H4 (cell line): ENCODE results near the gene TUT1. TPM values are rescaled to one million over a fixed set of nuclear protein-coding genes. Genes with fewer than 3 reads are reported as not detected.

Source experiments
- DNase-seq: peaks from one replicate; pipeline ENCODE4 v3.0.0-alpha.2; 2015; ENCODE audit warnings: low spot score
- total RNA-seq: library from RNA; depleted of rRNA; stranded (reverse); fragments of >200 nt; shearing (Covaris generic); gene quantifications from 2 replicates; pipeline ENCODE4 v1.2.3, GENCODE V29; 2014; rRNA removed

TUT1 gene
- total RNA-seq, 1 experiment from 2014 or later = 2.3 TPM

- DNase-seq = no peak
These were observed 49.1 kb downstream of the TUT1 start for GRCh38 chr11:62542111-62542745.

DNA sequence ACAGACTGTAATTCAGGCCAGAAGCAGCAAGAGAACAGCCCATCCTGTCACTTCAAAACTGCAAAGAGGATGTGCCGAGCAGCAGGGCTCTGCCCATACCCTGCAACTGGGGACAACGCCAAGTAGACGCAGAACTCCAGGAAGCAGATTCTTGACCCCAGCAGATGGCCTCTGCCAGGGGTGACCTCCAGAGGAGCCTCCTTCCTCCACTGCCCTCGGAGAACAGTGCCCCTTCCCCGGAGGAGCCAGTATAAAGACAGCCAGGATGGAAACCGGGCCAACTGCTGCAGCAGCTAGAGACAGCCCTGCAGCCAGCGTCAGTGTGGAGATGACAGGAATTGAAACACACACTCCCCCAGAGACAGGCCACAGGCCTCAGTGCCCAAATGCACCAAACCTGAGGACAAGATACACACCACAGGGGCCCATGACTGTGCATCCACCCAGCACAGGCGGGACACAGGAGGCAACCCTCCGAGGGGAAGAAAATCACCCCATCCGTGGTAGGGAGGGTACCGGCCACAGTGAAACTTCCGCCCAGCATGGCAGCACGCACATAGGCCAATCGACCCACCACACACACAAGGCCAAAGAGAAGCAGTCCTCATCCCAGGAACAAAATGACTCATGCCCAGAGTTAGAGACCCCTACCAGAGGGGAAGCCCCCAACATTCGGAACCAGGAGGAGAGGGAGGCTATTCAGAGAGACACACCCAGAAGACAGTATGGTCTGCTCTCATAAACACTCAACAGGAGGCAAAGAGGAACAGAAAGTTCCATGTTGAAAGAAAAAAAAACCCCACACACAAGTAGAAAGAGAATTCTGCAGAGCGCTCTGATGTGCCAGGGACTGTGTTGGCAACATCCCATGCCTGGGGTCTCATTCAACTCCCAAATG, 50.3 kb downstream of the TUT1 start:
- DNase-seq = no peak

- DNase-seq = peak; percentile 88
These were observed 51.9 kb downstream of the TUT1 start for GRCh38 chr11:62539238-62539925.

DNA sequence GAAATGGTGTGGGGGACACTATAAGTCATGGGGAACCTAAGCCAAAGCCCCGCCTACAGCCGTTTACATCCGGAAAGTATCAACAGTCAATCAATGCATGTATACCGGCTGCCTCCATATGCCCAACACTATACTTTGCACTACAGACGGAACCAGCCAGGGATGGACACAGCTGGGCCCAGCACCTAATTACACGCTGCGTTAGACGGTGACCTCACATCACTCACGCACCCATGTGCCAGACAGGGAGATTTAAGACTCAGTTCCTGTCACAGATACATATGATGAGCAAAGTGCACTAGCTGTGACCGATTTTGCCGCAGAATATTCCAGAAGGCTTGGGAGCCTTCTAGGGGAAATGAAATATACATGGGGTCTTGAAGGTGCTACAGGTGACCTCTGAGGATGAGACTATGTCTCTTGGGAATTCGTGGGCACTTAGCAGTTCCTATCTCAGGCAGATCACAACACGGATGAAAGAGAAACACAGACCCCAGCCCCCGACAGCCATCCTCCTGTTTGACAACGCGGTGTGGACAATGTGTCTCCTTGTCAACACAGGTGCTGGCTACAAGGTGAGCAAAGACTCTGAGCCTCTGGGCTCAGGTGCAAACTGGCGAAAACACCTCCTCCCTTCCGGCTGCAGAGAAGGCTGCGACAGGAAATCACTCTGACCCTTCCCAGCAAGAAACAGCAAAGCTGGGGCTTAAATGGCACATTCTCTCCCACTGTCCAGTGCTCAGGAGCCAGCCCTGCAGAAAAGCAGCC, 52.7 kb downstream of the TUT1 start:
- no peak for DNase-seq

DNA sequence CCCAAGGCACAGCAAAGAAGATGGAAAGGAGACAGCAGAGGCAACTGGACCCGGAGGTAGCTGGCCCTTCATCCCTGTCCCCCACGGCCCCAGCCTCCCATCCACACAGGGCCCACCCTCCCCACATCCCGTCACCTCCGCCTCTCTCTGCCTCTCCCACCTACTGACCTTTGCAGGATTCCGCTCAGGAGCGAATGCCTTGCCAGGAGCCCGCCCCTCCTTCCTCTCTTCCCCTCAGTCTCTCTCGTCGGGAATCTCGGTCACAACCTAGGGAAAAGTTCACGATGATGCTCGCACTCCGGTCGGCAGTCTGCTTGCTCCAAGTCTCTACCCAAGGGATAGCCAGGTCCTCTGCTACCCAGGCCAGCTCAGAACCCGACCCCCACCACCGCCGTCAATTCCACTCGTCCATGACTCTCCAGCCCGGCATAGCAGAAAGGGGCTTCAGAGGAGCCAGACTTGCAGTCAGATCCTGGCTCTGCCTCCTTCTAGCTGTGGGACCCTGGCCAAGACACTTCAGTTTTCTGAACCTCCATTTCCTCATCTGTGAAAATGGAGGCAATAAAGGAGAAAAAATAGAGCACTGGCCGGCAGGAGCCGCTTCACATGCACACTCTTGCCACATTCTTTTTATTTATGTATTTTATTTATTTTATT, 54.9 kb downstream of the TUT1 start:
- DNase-seq = no peak

DNA sequence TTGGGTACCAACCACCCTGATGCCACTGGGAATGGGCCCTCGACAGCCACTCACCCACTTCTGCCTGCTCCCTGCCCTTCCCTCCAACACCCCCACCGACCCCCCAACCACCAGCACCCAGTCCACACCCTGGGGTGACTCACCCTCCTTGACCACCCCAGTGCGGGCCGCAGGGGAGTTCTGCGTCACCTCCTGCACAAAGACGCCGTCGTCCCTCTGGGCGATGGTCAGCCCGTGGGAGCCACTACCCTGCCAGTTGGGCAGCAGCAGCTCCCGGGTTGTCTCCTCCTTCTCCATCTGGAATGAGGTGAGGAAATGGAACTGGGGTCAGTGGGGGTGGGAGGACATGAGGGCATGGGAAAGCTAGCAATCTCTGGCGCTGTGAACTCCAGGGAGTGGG, 55.5 kb downstream of the TUT1 start:
- DNase-seq = no peak

GRCh38 chr11:62534779-62535545, 56.4 kb downstream of the TUT1 start:
- no peak for DNase-seq

- no peak for DNase-seq
These were observed 59.2 kb downstream of the TUT1 start for GRCh38 chr11:62532096-62532495.

Other genes starting within 250 kb of the TUT1 start
- gene SCGB1A1, start 172.5 kb downstream of the TUT1 start, total RNA-seq = not detected in 2 replicates
- gene AHNAK, start 44.7 kb downstream of the TUT1 start, total RNA-seq = 47.0 and 60.1 TPM in 2 replicates
- gene EEF1G, start 17.6 kb downstream of the TUT1 start, total RNA-seq = 1,742 and 1,908 TPM in 2 replicates
- gene MTA2, start 10.3 kb upstream of the TUT1 start, total RNA-seq = 96.1 and 108 TPM in 2 replicates
- 10.1 and 13.8 TPM in 2 replicates for gene EML3, start 21.3 kb upstream of the TUT1 start, total RNA-seq
- 4.2 and 11.4 TPM in 2 replicates for gene ROM1, start 21.7 kb upstream of the TUT1 start, total RNA-seq
- gene B3GAT3, start 30.5 kb upstream of the TUT1 start, total RNA-seq = 13.5 and 26.0 TPM in 2 replicates
- 142 and 153 TPM in 2 replicates for gene GANAB, start 55.1 kb upstream of the TUT1 start, total RNA-seq
- 14.5 and 16.0 TPM in 2 replicates for gene INTS5, start 61.8 kb upstream of the TUT1 start, total RNA-seq
- gene C11orf98, start 73.7 kb upstream of the TUT1 start, total RNA-seq = 100 and 130 TPM in 2 replicates
- gene CSKMT, start 73.8 kb upstream of the TUT1 start, total RNA-seq = 7.0 and 8.4 TPM in 2 replicates
- 9.1 and 12.2 TPM in 2 replicates for gene UQCC3, start 80.2 kb upstream of the TUT1 start, total RNA-seq
- gene LBHD1, start 80.7 kb upstream of the TUT1 start, total RNA-seq = 3.7 and 5.1 TPM in 2 replicates
- gene UBXN1, start 87.5 kb upstream of the TUT1 start, total RNA-seq = 93.7 and 110 TPM in 2 replicates
- gene LRRN4CL, start 98.0 kb upstream of the TUT1 start, total RNA-seq = 0.14 TPM in 1 of 2 replicates, not detected in the other
- 128 TPM in 2 replicates for gene BSCL2, start 115.9 kb upstream of the TUT1 start, total RNA-seq
- 0.41 TPM in 1 of 2 replicates, not detected in the other for gene GNG3, start 116.2 kb upstream of the TUT1 start, total RNA-seq
- gene HNRNPUL2, start 135.9 kb upstream of the TUT1 start, total RNA-seq = 4.7 and 5.0 TPM in 2 replicates
- 35.0 and 46.9 TPM in 2 replicates for gene TTC9C, start 137.0 kb upstream of the TUT1 start, total RNA-seq
- 6.9 and 7.5 TPM in 2 replicates for gene ZBTB3, start 162.6 kb upstream of the TUT1 start, total RNA-seq
- 140 and 182 TPM in 2 replicates for gene POLR2G, start 170.1 kb upstream of the TUT1 start, total RNA-seq
- 15.0 and 19.1 TPM in 2 replicates for gene TAF6L, start 179.9 kb upstream of the TUT1 start, total RNA-seq
- 77.5 and 85.5 TPM in 2 replicates for gene TMEM179B, start 195.9 kb upstream of the TUT1 start, total RNA-seq
- gene TMEM223, start 200.5 kb upstream of the TUT1 start, total RNA-seq = 43.1 and 62.4 TPM in 2 replicates
- gene NXF1, start 213.9 kb upstream of the TUT1 start, total RNA-seq = 25.1 and 31.1 TPM in 2 replicates
- gene STX5, start 240.5 kb upstream of the TUT1 start, total RNA-seq = 22.3 and 26.3 TPM in 2 replicates
- not detected in 2 replicates for gene TEX54, start 241.3 kb upstream of the TUT1 start, total RNA-seq
- 60.1 and 63.7 TPM in 2 replicates for gene WDR74, start 248.1 kb upstream of the TUT1 start, total RNA-seq